Measurements from ENCODE around the gene PDE4D. TPM values are rescaled to one million over a fixed set of nuclear protein-coding genes. Genes with fewer than 3 reads are reported as not detected.

Gene PDE4D
- polyA plus RNA-seq, 1 donor (not counting 4 experiments of a cell fraction or from before 2014, with no cell fraction given), result 3.6 TPM

DNA sequence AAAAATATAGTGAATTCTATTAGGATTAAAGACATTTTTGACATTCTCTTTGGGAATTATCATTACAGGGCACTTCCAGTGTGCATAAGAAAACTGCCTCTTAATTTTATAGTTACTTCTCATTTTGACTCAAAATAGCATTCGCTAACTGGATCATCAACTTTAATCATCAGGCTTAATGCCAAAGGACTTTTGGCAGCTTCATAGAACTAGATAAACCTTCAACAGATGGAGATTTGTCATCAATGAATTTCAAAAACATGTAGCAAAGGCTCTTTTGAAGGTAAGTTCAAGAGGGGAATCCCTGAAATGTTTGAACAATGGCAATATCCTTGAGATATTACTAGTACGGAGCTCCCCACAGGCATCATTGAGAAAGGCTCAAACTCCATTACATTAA is 447.2 kb downstream of the PDE4D start:
- dilution Hi-C loops (cut with MboI; ENCODE audit: extremely low pct_ligation_motif_present, low sequenced_read_pairs), result no loop called here

DNA sequence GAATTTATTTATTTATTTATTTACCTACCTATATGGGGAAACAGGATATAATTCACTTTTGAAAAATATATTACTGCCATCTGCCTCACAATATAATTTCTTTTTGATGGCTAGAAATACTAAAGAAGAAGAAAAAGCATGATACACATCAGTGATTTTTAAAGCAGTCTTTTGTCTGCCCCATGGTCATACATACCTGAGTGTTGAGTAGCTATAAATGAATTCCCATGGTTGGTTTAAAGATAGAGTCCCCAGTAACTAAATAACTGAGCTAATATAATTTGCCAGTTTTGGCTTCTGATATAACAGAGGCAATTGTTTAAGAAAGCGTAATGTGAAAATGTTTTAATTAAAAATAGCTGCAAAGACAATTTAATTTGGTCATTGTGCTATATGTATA is 447.8 kb downstream of the PDE4D start:
- FAIRE-seq, result no peak
- H3K79me2 ChIP-seq (ENCODE audit: control insufficient read depth, insufficient read depth, low read length), result no peaks in the 10 kb centered on the region
- dilution Hi-C loops (cut with MboI; ENCODE audit: extremely low pct_ligation_motif_present, low sequenced_read_pairs), result no loop called here

More for the DNA sequence above, 447.2 kb downstream of the PDE4D start:
- H2AFZ ChIP-seq (ENCODE audit: control insufficient read depth, low read length), result no peak overlapping the region
- TF ChIP-seq EZH2 (IDR thresholded peaks at IDR 0.05; ENCODE audit: low read length), result no peak
- TF ChIP-seq, protein P1, sequence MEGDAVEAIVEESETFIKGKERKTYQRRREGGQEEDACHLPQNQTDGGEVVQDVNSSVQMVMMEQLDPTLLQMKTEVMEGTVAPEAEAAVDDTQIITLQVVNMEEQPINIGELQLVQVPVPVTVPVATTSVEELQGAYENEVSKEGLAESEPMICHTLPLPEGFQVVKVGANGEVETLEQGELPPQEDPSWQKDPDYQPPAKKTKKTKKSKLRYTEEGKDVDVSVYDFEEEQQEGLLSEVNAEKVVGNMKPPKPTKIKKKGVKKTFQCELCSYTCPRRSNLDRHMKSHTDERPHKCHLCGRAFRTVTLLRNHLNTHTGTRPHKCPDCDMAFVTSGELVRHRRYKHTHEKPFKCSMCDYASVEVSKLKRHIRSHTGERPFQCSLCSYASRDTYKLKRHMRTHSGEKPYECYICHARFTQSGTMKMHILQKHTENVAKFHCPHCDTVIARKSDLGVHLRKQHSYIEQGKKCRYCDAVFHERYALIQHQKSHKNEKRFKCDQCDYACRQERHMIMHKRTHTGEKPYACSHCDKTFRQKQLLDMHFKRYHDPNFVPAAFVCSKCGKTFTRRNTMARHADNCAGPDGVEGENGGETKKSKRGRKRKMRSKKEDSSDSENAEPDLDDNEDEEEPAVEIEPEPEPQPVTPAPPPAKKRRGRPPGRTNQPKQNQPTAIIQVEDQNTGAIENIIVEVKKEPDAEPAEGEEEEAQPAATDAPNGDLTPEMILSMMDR (optimal IDR thresholded peaks at IDR 0.05 in 1 of 3, IDR thresholded peaks at IDR 0.05 in 1 of 3, conservative IDR thresholded peaks at IDR 0.05 in 1 of 3; ENCODE audit: extremely low read depth in 1 of 3, insufficient read depth in 2 of 3, low read length in 3 of 3), result no peak
- H3K4me2 ChIP-seq (ENCODE audit: control insufficient read depth, extremely low read depth, insufficient read depth, low read depth, low read length), result no peak overlapping the region
- FAIRE-seq (no peak), DNase-seq (ENCODE audit: low read depth, low spot score) (no peak)
- H3K4me3 ChIP-seq (ENCODE audit: control insufficient read depth in 2 of 3, extremely low read depth in 1 of 3, insufficient read depth in 2 of 3, low read depth in 1 of 3, low read length in 3 of 3), result no peak overlapping the region
- H3K4me1 ChIP-seq (ENCODE audit: control insufficient read depth, extremely low read depth, insufficient read depth, low read length), result peaks cover 3% of the 10 kb centered on the region
- no peaks in the 10 kb centered on the region for H3K36me3 ChIP-seq (ENCODE audit: control insufficient read depth in 2 of 2, extremely low read depth in 1 of 2, insufficient read depth in 2 of 2, low read length in 2 of 2)
- H3K9ac ChIP-seq (ENCODE audit: control insufficient read depth, extremely low read depth, insufficient read depth, low read length), result no peak overlapping the region
- H3K27me3 ChIP-seq (ENCODE audit: control insufficient read depth, extremely low read depth, insufficient read depth, low read length), result no peaks in the 10 kb centered on the region
- no peaks in the 10 kb centered on the region for H4K20me1 ChIP-seq (ENCODE audit: control insufficient read depth, extremely low read depth, insufficient read depth, low read length)
- H3K9me1 ChIP-seq (ENCODE audit: control insufficient read depth, extremely low read depth, insufficient read depth, low read length), result no peaks in the 10 kb centered on the region
- H3K27ac ChIP-seq (ENCODE audit: control insufficient read depth, insufficient read depth, low read length), result no peak overlapping the region
- H3K9me3 ChIP-seq (ENCODE audit: control insufficient read depth, low read depth, low read length), result no peaks in the 10 kb centered on the region
- no peaks in the 10 kb centered on the region for H3K79me2 ChIP-seq (ENCODE audit: control insufficient read depth, insufficient read depth, low read length)

More for the DNA sequence above, 447.8 kb downstream of the PDE4D start:
- Histone ChIP-seq H4K20me1 (ENCODE audit: control insufficient read depth, extremely low read depth, insufficient read depth, low read length) (no peaks in the 10 kb centered on the region), H3K36me3 (ENCODE audit: control insufficient read depth in 2 of 2, extremely low read depth in 1 of 2, insufficient read depth in 2 of 2, low read length in 2 of 2) (no peaks in the 10 kb centered on the region), H2AFZ (ENCODE audit: control insufficient read depth, low read length) (no peak overlapping the region), H3K27ac (ENCODE audit: control insufficient read depth, insufficient read depth, low read length) (no peak overlapping the region), H3K4me3 (ENCODE audit: control insufficient read depth in 2 of 3, extremely low read depth in 1 of 3, insufficient read depth in 2 of 3, low read depth in 1 of 3, low read length in 3 of 3) (no peak overlapping the region), H3K27me3 (ENCODE audit: control insufficient read depth, extremely low read depth, insufficient read depth, low read length) (no peaks in the 10 kb centered on the region), H3K9me1 (ENCODE audit: control insufficient read depth, extremely low read depth, insufficient read depth, low read length) (no peaks in the 10 kb centered on the region), H3K4me1 (ENCODE audit: control insufficient read depth, extremely low read depth, insufficient read depth, low read length) (peaks cover 3% of the 10 kb centered on the region), H3K9me3 (ENCODE audit: control insufficient read depth, low read depth, low read length) (no peaks in the 10 kb centered on the region), H3K9ac (ENCODE audit: control insufficient read depth, extremely low read depth, insufficient read depth, low read length) (no peak overlapping the region), H3K4me2 (ENCODE audit: control insufficient read depth, extremely low read depth, insufficient read depth, low read depth, low read length) (no peak overlapping the region)
- TF ChIP-seq EZH2 (IDR thresholded peaks at IDR 0.05; ENCODE audit: low read length), result no peak
- TF ChIP-seq, protein P1 (optimal IDR thresholded peaks at IDR 0.05 in 1 of 3, IDR thresholded peaks at IDR 0.05 in 1 of 3, conservative IDR thresholded peaks at IDR 0.05 in 1 of 3; ENCODE audit: extremely low read depth in 1 of 3, insufficient read depth in 2 of 3, low read length in 3 of 3), result no peak
- no peak for DNase-seq (ENCODE audit: low read depth, low spot score)
